ENCODE data around the gene ARID3A. TPM values are rescaled to one million over a fixed set of nuclear protein-coding genes. Genes with fewer than 3 reads are reported as not detected.

Gene ARID3A
- total and polyA plus RNA-seq, 12 donors: 1.6 to 10.2 (median 7.4) TPM

GRCh38 chr19:986083-986482, 60.2 kb downstream of the ARID3A start:
- no peak overlapping the region for H3K27ac ChIP-seq
- TF ChIP-seq, protein P1, sequence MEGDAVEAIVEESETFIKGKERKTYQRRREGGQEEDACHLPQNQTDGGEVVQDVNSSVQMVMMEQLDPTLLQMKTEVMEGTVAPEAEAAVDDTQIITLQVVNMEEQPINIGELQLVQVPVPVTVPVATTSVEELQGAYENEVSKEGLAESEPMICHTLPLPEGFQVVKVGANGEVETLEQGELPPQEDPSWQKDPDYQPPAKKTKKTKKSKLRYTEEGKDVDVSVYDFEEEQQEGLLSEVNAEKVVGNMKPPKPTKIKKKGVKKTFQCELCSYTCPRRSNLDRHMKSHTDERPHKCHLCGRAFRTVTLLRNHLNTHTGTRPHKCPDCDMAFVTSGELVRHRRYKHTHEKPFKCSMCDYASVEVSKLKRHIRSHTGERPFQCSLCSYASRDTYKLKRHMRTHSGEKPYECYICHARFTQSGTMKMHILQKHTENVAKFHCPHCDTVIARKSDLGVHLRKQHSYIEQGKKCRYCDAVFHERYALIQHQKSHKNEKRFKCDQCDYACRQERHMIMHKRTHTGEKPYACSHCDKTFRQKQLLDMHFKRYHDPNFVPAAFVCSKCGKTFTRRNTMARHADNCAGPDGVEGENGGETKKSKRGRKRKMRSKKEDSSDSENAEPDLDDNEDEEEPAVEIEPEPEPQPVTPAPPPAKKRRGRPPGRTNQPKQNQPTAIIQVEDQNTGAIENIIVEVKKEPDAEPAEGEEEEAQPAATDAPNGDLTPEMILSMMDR (IDR thresholded peaks at IDR 0.05): no peak
- TF ChIP-seq POLR2A (IDR thresholded peaks at IDR 0.05): no peak
- H3K4me1 ChIP-seq (replicated peaks in 1 of 2): peaks cover 20 to 40% of the 10 kb centered on the region in 2 donors
- 91 to 95% (median 92%) methylated on average over 10 to 14 of the region's 14 CpGs; no CpG with 5 or more reads in 1 of the 4 donors for WGBS, 4 donors
- no peak for DNase-seq
- H3K27me3 ChIP-seq: no peaks in the 10 kb centered on the region
- no peaks in the 10 kb centered on the region for H3K9me3 ChIP-seq (replicated peaks in 1 of 3)
- H3K4me3 ChIP-seq: no peak overlapping the region
- intact Hi-C loops (cut with DNase I): no loop called here
- H3K36me3 ChIP-seq (replicated peaks in 1 of 2): peaks cover 0 to 18% of the 10 kb centered on the region in 2 donors

GRCh38 chr19:988081-988480, 62.2 kb downstream of the ARID3A start:
- H3K36me3 ChIP-seq (replicated peaks in 1 of 2): peaks cover 0 to 18% of the 10 kb centered on the region in 2 donors

GRCh38 chr19:988510-988909, 62.7 kb downstream of the ARID3A start:
- intact Hi-C loops (cut with DNase I): no loop called here
- H3K27ac ChIP-seq: no peak overlapping the region
- no peak for TF ChIP-seq POLR2A (IDR thresholded peaks at IDR 0.05)
- TF ChIP-seq, protein P1 (IDR thresholded peaks at IDR 0.05): no peak
- H3K9me3 ChIP-seq (replicated peaks in 1 of 3): no peaks in the 10 kb centered on the region
- H3K4me3 ChIP-seq: no peak overlapping the region
- WGBS, 4 donors: 83 to 92% (median 89%) methylated on average over 7 to 15 of the region's 15 CpGs
- peak in 1 of 7 donors; percentile 13 for DNase-seq
- no peaks in the 10 kb centered on the region for H3K27me3 ChIP-seq
- peaks cover 0 to 18% of the 10 kb centered on the region in 2 donors for H3K36me3 ChIP-seq (replicated peaks in 1 of 2)
- H3K4me1 ChIP-seq (replicated peaks in 1 of 2): peaks cover 20 to 38% of the 10 kb centered on the region in 2 donors

More at GRCh38 chr19:988081-988480, 62.2 kb downstream of the ARID3A start:
- no peak for DNase-seq
- no peak for TF ChIP-seq POLR2A (IDR thresholded peaks at IDR 0.05)
- TF ChIP-seq, protein P1 (IDR thresholded peaks at IDR 0.05): no peak
- Histone ChIP-seq H3K27ac (no peak overlapping the region), H3K9me3 (replicated peaks in 1 of 3) (no peaks in the 10 kb centered on the region), H3K27me3 (no peaks in the 10 kb centered on the region), H3K4me1 (replicated peaks in 1 of 2) (peaks cover 20 to 42% of the 10 kb centered on the region in 2 donors), H3K4me3 (no peak overlapping the region)
- intact Hi-C loops (cut with DNase I): no loop called here
- 73 to 81% methylated on average over 14 of the region's 14 CpGs; no CpG with 5 or more reads in 2 of the 4 donors for WGBS, 4 donors

DNA sequence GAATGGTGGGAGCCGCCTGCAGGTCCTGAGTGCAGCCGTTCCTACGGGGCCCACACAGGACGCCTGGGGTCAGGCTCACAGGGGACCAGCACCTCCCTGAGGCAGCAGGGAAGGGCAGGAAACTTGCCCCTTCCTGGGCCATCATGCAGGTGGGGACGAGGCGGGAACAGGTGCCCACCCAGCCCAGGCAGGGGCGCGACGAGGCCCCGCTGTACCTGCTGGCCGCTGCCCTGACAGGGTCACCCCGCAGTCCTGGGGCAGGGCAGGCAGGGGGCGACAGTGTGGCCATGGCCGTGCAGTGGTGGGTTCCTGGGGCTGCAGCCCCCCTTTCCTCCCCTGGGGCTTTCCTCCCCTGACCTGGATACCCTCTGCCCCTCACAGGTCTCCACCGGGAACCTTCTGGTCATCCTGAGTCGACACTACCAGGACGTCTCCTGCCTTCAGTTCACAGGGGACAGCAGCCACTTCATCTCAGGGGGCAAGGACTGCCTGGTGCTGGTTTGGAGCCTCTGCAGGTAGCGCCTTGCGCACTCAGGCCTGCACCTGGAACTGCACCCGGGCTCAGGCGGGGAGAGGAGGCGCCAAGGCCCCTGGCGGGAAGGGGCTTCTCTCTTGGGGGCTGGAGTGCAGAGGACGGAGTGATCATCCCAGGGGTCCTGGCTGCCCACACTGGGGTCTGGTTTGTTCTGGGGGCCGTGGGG, 63.7 kb downstream of the ARID3A start:
- H3K4me3 ChIP-seq: no peak overlapping the region
- 85 to 87% (median 86%) methylated on average over 3 to 25 of the region's 25 CpGs for WGBS, 4 donors
- no peak for TF ChIP-seq POLR2A (IDR thresholded peaks at IDR 0.05)
- TF ChIP-seq, protein P1 (IDR thresholded peaks at IDR 0.05): peak in 1 of 6 experiments; percentile 14
- no peaks in the 10 kb centered on the region for H3K27me3 ChIP-seq
- peaks cover 15 to 33% of the 10 kb centered on the region in 2 donors for H3K4me1 ChIP-seq (replicated peaks in 1 of 2)
- DNase-seq: peak in 1 of 7 donors; percentile 18
- intact Hi-C loops (cut with DNase I): loop anchor here in 1 of 2 donors (10.0 kb wide), 1 partner anchor 215 kb away; no protein-coding TSS in a partner anchor
- peak overlapping the region in 4 of 5 donors; percentile 39 to 91 (median 84) for H3K27ac ChIP-seq
- H3K9me3 ChIP-seq (replicated peaks in 1 of 3): no peaks in the 10 kb centered on the region
- H3K36me3 ChIP-seq (replicated peaks in 1 of 2): peaks cover 0 to 18% of the 10 kb centered on the region in 2 donors
